ENCODE data around the gene PRR5L.

DNA sequence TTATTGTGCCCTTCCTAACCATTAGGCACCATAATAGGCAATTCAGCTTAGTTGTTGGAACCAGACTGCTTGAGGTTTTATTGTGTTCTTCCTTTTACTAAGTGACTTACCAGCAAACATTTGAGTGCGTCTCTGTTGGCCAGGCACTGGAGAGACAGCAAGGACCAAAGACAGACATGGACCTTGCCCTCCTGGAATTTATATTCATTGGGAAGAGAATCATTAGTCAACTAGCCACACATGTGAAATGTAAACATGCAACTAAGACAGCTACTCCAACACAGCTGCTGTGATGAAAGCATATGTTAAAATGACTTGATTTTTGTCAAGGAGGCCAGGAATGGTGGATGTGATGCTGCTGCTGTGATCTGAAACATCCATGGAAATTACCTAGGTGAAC is 107.6 kb downstream of the PRR5L start:
- TF ChIP-seq, protein P1, sequence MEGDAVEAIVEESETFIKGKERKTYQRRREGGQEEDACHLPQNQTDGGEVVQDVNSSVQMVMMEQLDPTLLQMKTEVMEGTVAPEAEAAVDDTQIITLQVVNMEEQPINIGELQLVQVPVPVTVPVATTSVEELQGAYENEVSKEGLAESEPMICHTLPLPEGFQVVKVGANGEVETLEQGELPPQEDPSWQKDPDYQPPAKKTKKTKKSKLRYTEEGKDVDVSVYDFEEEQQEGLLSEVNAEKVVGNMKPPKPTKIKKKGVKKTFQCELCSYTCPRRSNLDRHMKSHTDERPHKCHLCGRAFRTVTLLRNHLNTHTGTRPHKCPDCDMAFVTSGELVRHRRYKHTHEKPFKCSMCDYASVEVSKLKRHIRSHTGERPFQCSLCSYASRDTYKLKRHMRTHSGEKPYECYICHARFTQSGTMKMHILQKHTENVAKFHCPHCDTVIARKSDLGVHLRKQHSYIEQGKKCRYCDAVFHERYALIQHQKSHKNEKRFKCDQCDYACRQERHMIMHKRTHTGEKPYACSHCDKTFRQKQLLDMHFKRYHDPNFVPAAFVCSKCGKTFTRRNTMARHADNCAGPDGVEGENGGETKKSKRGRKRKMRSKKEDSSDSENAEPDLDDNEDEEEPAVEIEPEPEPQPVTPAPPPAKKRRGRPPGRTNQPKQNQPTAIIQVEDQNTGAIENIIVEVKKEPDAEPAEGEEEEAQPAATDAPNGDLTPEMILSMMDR (IDR thresholded peaks at IDR 0.05), result no peak
- no peak for TF ChIP-seq ZFX (IDR thresholded peaks at IDR 0.05; ENCODE audit: borderline replicate concordance)

Data from 22Rv1 (cell line).